Colon (tissue), 2 donors: Measurements from ENCODE around the gene PRMT2.
"Not testable (repeated sequence)": the region's sequence is repeated elsewhere in the genome, so short reads cannot be mapped to it uniquely, and the experiment has no call there.

ENCODE experiments used
- FAIRE-seq: peaks from 2 replicates; lab custom pipeline; 2012; peaks lifted over from hg19 to GRCh38; lab: Jason Lieb, UNC
- donor health status: control.
- donor health status: control.

The PRMT2 gene

GRCh38 chr21:46617267-46618051 lies 18.0 kb upstream of the PRMT2 start:
- no peak for FAIRE-seq

GRCh38 chr21:46618738-46619379 lies 16.6 kb upstream of the PRMT2 start:
- no peak for FAIRE-seq

- no peak for FAIRE-seq
Measured at GRCh38 chr21:46619846-46620245, 15.6 kb upstream of the PRMT2 start.

GRCh38 chr21:46620846-46621245 lies 14.6 kb upstream of the PRMT2 start:
- FAIRE-seq: no peak

GRCh38 chr21:46621457-46622182 lies 13.9 kb upstream of the PRMT2 start:
- no peak for FAIRE-seq

GRCh38 chr21:46622226-46622625 lies 13.2 kb upstream of the PRMT2 start:
- no peak for FAIRE-seq

GRCh38 chr21:46624050-46624449 lies 11.4 kb upstream of the PRMT2 start:
- FAIRE-seq: no peak

GRCh38 chr21:46625759-46626158 lies 9.7 kb upstream of the PRMT2 start:
- no peak for FAIRE-seq

GRCh38 chr21:46626536-46626935 lies 8.9 kb upstream of the PRMT2 start:
- FAIRE-seq: no peak

GRCh38 chr21:46626975-46627501 lies 8.4 kb upstream of the PRMT2 start:
- no peak for FAIRE-seq

GRCh38 chr21:46627726-46628125 lies 7.7 kb upstream of the PRMT2 start:
- FAIRE-seq: no peak

GRCh38 chr21:46628868-46629267 lies 6.6 kb upstream of the PRMT2 start:
- FAIRE-seq: no peak

GRCh38 chr21:46630915-46631314 lies 4.6 kb upstream of the PRMT2 start:
- FAIRE-seq: not testable (repeated sequence)

- no peak for FAIRE-seq
Measured at GRCh38 chr21:46633566-46633965, 1.9 kb upstream of the PRMT2 start.

- FAIRE-seq: no peak
Measured at GRCh38 chr21:46634427-46634826, 1.0 kb upstream of the PRMT2 start.

- FAIRE-seq: no peak
Measured at GRCh38 chr21:46634966-46635323, 529 bp upstream of the PRMT2 start.

- no peak for FAIRE-seq
Measured at GRCh38 chr21:46636181-46636512, 673 bp downstream of the PRMT2 start.

GRCh38 chr21:46636550-46637285 lies 1.2 kb downstream of the PRMT2 start:
- FAIRE-seq: no peak

GRCh38 chr21:46637952-46638746 lies 2.7 kb downstream of the PRMT2 start:
- no peak for FAIRE-seq

- FAIRE-seq: no peak
Measured at GRCh38 chr21:46639489-46640386, 4.3 kb downstream of the PRMT2 start.

- FAIRE-seq: no peak
Measured at GRCh38 chr21:46641656-46642055, 6.2 kb downstream of the PRMT2 start.
